Heart left ventricle (tissue), 13 donors: ENCODE measurements around the gene LPAR5.

ENCODE experiments used
- CTCF ChIP-seq, 12 donors: fragments of 200-600 bp; sonication (generic) in 4 of 12; IDR thresholded peaks; one replicate each; pipeline versions ENCODE4 v1.5.0 to v1.8.0; 2018 to 2022; ENCODE audit warnings: antibody characterized with exemption in 12 of 12, mild to moderate bottlenecking in 5 of 12
- POLR2A ChIP-seq, 2 donors: fragments of 450-650 bp; IDR thresholded peaks; one replicate each; pipeline ENCODE4 v1.6.1; 2017; ENCODE audit warnings: antibody characterized with exemption in 2 of 2, mild to moderate bottlenecking in 2 of 2, moderate library complexity in 2 of 2
- donor health status: ischemic (EF 13 %, LVEDD 7.1; RV severe dilation, severe dysfunction).
- donor health status: DM: no; HTN: yes; CAD: no.
- donor health status: DM: no; HTN: no; CAD: no.
- donor health status: ischemic (EF 25% LVEDD 6.9; RV normal size, moderate dysfunction).
- donor health status: ischemic (EF 25% LVEDD 5.7; RV mildly dilated, moderate dysfunction).
- donor health status: ischemic (EF 35%, LVEDD 5.7; RV mildly dilated, moderate dysfunction).
- donor health status: nonischemic (EF 11% LVEDD 7.7; RV severe dilation, severe dysfunction).
- donor health status: DM: yes; HTN: yes; CAD: no.
- donor health status: PGD.
- donor health status: ischemic (EF 29% LVEDD 5.4; RV normal size, mild dysfunction).
- donor health status: nonischemic (EF 23%, LVEDD 6.1; RV moderate dilation, normal function).

- TF ChIP-seq POLR2A (IDR thresholded peaks at IDR 0.05): no peak
- no peak for TF ChIP-seq CTCF (IDR thresholded peaks at IDR 0.05)
These were observed 36.4 kb upstream of the LPAR5 start for GRCh38 chr12:6672143-6672542.
